ENCODE results near the gene FAAP100.

FAAP100 gene

GRCh38 chr17:81553018-81553615, 964 bp upstream of the FAAP100 start:
- DNase-seq (ENCODE audit: low spot score) = peak; percentile 77

- no peak for DNase-seq (ENCODE audit: low spot score)
Measured at GRCh38 chr17:81551458-81552243, 502 bp downstream of the FAAP100 start.

- DNase-seq (ENCODE audit: low spot score) = no peak
Measured at GRCh38 chr17:81550830-81551457, 1.2 kb downstream of the FAAP100 start.

GRCh38 chr17:81550285-81550684, 1.9 kb downstream of the FAAP100 start:
- DNase-seq (ENCODE audit: low spot score) = no peak

- no peak for DNase-seq (ENCODE audit: low spot score)
Measured at GRCh38 chr17:81549826-81550225, 2.3 kb downstream of the FAAP100 start.

GRCh38 chr17:81549031-81549557, 3.1 kb downstream of the FAAP100 start:
- no peak for DNase-seq (ENCODE audit: low spot score)

GRCh38 chr17:81547614-81547982, 4.6 kb downstream of the FAAP100 start:
- DNase-seq (ENCODE audit: low spot score) = no peak

- DNase-seq (ENCODE audit: low spot score) = no peak
Measured at GRCh38 chr17:81546906-81547613, 5.1 kb downstream of the FAAP100 start.

GRCh38 chr17:81545160-81545949, 6.8 kb downstream of the FAAP100 start:
- DNase-seq (ENCODE audit: low spot score) = no peak

GRCh38 chr17:81544281-81544974, 7.7 kb downstream of the FAAP100 start:
- DNase-seq (ENCODE audit: low spot score) = no peak

- no peak for DNase-seq (ENCODE audit: low spot score)
Measured at GRCh38 chr17:81543756-81544155, 8.4 kb downstream of the FAAP100 start.

- no peak for DNase-seq (ENCODE audit: low spot score)
Measured at GRCh38 chr17:81543339-81543675, 8.8 kb downstream of the FAAP100 start.

- DNase-seq (ENCODE audit: low spot score) = no peak
Measured at GRCh38 chr17:81542431-81543338, 9.5 kb downstream of the FAAP100 start.

GRCh38 chr17:81541123-81541522, 11.0 kb downstream of the FAAP100 start:
- DNase-seq (ENCODE audit: low spot score) = no peak

- DNase-seq (ENCODE audit: low spot score) = no peak
Measured at GRCh38 chr17:81540676-81541027, 11.5 kb downstream of the FAAP100 start.

GRCh38 chr17:81539961-81540675, 12.0 kb downstream of the FAAP100 start:
- no peak for DNase-seq (ENCODE audit: low spot score)

GRCh38 chr17:81539571-81539900, 12.6 kb downstream of the FAAP100 start:
- no peak for DNase-seq (ENCODE audit: low spot score)

GRCh38 chr17:81538651-81539570, 13.2 kb downstream of the FAAP100 start:
- DNase-seq (ENCODE audit: low spot score) = no peak
